Middle frontal gyrus (tissue), 1 donor: ENCODE measurements around the gene ISM1.

Experiments used
- DNase-seq: peaks from one replicate; pipeline ENCODE4 v3.0.0-alpha.2; 2015; ENCODE audit warnings: low spot score; ENCODE audit errors: extremely low spot score

ISM1 gene

GRCh38 chr20:13220904-13221297 lies at the start of gene ISM1:
Gene ISM1, plus strand, starts transcription at chr20:13221274. Its CDS starts 503 bp downstream, at chr20:13221777.
- DNase-seq, result no peak

GRCh38 chr20:13173201-13173600 lies 47.9 kb upstream of the ISM1 start:
- no peak for DNase-seq

GRCh38 chr20:13174402-13174801 lies 46.7 kb upstream of the ISM1 start:
- no peak for DNase-seq

GRCh38 chr20:13180986-13181889 lies 39.8 kb upstream of the ISM1 start:
- no peak for DNase-seq

- no peak for DNase-seq
Observed at GRCh38 chr20:13183005-13183404, 38.1 kb upstream of the ISM1 start.

- no peak for DNase-seq
Observed at GRCh38 chr20:13186043-13186774, 34.9 kb upstream of the ISM1 start.

- no peak for DNase-seq
Observed at GRCh38 chr20:13187899-13188298, 33.2 kb upstream of the ISM1 start.

GRCh38 chr20:13199279-13199678 lies 21.8 kb upstream of the ISM1 start:
- no peak for DNase-seq

- no peak for DNase-seq
Observed at GRCh38 chr20:13200767-13201500, 20.1 kb upstream of the ISM1 start.

GRCh38 chr20:13202565-13202964 lies 18.5 kb upstream of the ISM1 start:
- DNase-seq, result no peak

- no peak for DNase-seq
Observed at GRCh38 chr20:13205425-13205824, 15.6 kb upstream of the ISM1 start.

GRCh38 chr20:13205848-13206434 lies 15.1 kb upstream of the ISM1 start:
- DNase-seq, result no peak

- DNase-seq, result no peak
Observed at GRCh38 chr20:13207016-13207415, 14.1 kb upstream of the ISM1 start.

- DNase-seq, result no peak
Observed at GRCh38 chr20:13211956-13212618, 9.0 kb upstream of the ISM1 start.

GRCh38 chr20:13212750-13213149 lies 8.3 kb upstream of the ISM1 start:
- no peak for DNase-seq

- no peak for DNase-seq
Observed at GRCh38 chr20:13213335-13213734, 7.7 kb upstream of the ISM1 start.

GRCh38 chr20:13216533-13216932 lies 4.5 kb upstream of the ISM1 start:
- DNase-seq, result no peak

- DNase-seq, result no peak
Observed at GRCh38 chr20:13219327-13220193, 1.5 kb upstream of the ISM1 start.

- DNase-seq, result no peak
Observed at GRCh38 chr20:13220194-13220903, 725 bp upstream of the ISM1 start.
